Liver (tissue), 9 donors: ENCODE measurements around the gene ERC2. TPM values are rescaled to one million over a fixed set of nuclear protein-coding genes. Genes with fewer than 3 reads are reported as not detected.

Experiments used
- DNase-seq: peaks from one replicate; pipeline ENCODE4 v3.0.0-alpha.2; 2017; ENCODE audit warnings: low spot score
- H3K27ac ChIP-seq, 2 donors: one replicate each; pipeline ENCODE4 v1.7.0; 2013; ENCODE audit warnings: inconsistent platforms in 2 of 2, low read length in 2 of 2, control low read depth in 1 of 2, low read depth in 1 of 2, mild to moderate bottlenecking in 1 of 2
- H3K27me3 ChIP-seq, 4 donors: one replicate each; pipeline versions ENCODE4 v1.6.1 to v1.7.0; 2013; ENCODE audit warnings: low read length in 3 of 4, inconsistent platforms in 1 of 4, mild to moderate bottlenecking in 1 of 4, moderate library complexity in 1 of 4; ENCODE audit not compliant: control insufficient read depth in 4 of 4, insufficient read depth in 4 of 4
- H3K36me3 ChIP-seq, 4 donors: one replicate each; pipeline versions ENCODE4 v1.6.1 to v1.7.0; 2013; ENCODE audit warnings: low read length in 3 of 4, mild to moderate bottlenecking in 3 of 4, low read depth in 1 of 4, moderate library complexity in 1 of 4; ENCODE audit not compliant: control insufficient read depth in 4 of 4, insufficient read depth in 3 of 4
- H3K4me1 ChIP-seq, 4 donors: one replicate each; pipeline versions ENCODE4 v1.6.1 to v1.7.0; 2013; ENCODE audit warnings: low read length in 3 of 4, mild to moderate bottlenecking in 3 of 4, moderate library complexity in 1 of 4; ENCODE audit not compliant: control insufficient read depth in 4 of 4, insufficient read depth in 4 of 4
- H3K4me3 ChIP-seq, 3 donors: one replicate each; pipeline versions ENCODE4 v1.6.1 to v1.7.0; 2013; ENCODE audit warnings: low read length in 3 of 3, control low read depth in 1 of 3, low read depth in 1 of 3, mild to moderate bottlenecking in 1 of 3
- H3K9ac ChIP-seq, 2 donors: one replicate each; pipeline ENCODE4 v1.7.0; 2013; ENCODE audit warnings: low read length in 2 of 2, mild to moderate bottlenecking in 2 of 2, moderate library complexity in 2 of 2, control low read depth in 1 of 2, low read depth in 1 of 2
- H3K9me3 ChIP-seq, 4 donors: one replicate each; pipeline versions ENCODE4 v1.6.1 to v1.7.0; 2013; ENCODE audit warnings: low read length in 3 of 4; ENCODE audit not compliant: control insufficient read depth in 4 of 4
- ATF3 ChIP-seq: IDR thresholded peaks from 2 replicates; pipeline ENCODE4 v1.6.1; 2016; ENCODE audit warnings: antibody characterized with exemption
- CTCF ChIP-seq: fragments of 150-350 bp; IDR thresholded peaks from 2 replicates; pipeline ENCODE4 v1.5.1; 2017; ENCODE audit warnings: improper control_type of control experiment, low read depth, low read length; ENCODE audit not compliant: missing input control
- EGR1 ChIP-seq, 2 donors: IDR thresholded peaks; 2 replicates each; pipeline ENCODE4 v1.6.1; 2016 to 2018; ENCODE audit warnings: antibody characterized with exemption in 2 of 2, low read depth in 2 of 2
- FOXA1 ChIP-seq: IDR thresholded peaks from 2 replicates; pipeline ENCODE4 v1.6.1; 2016; ENCODE audit warnings: antibody characterized with exemption
- FOXA2 ChIP-seq: IDR thresholded peaks from 2 replicates; pipeline ENCODE4 v1.6.1; 2016; ENCODE audit warnings: antibody characterized with exemption
- GABPA ChIP-seq, 2 donors: IDR thresholded peaks in 1 of 2; conservative IDR thresholded peaks in 1 of 2; 2 replicates each; pipeline ENCODE4 v1.6.1; 2016; ENCODE audit warnings: antibody characterized with exemption in 2 of 2, mild to moderate bottlenecking in 1 of 2, moderate library complexity in 1 of 2
- HNF4A ChIP-seq, 2 donors: conservative IDR thresholded peaks; 2 replicates each; pipeline ENCODE4 v1.6.1; 2016; ENCODE audit warnings: antibody characterized with exemption in 2 of 2, mild to moderate bottlenecking in 2 of 2
- HNF4G ChIP-seq: IDR thresholded peaks from 2 replicates; pipeline ENCODE4 v1.6.1; 2016; ENCODE audit warnings: antibody characterized with exemption
- JUND ChIP-seq, 2 donors: IDR thresholded peaks; 2 replicates each; pipeline ENCODE4 v1.6.1; 2016; ENCODE audit warnings: antibody characterized with exemption in 2 of 2
- MAX ChIP-seq: IDR thresholded peaks from 2 replicates; pipeline ENCODE4 v1.6.1; 2016; ENCODE audit warnings: antibody characterized with exemption
- NR2F2 ChIP-seq: IDR thresholded peaks from 2 replicates; pipeline ENCODE4 v1.6.1; 2016; ENCODE audit warnings: antibody characterized with exemption
- RAD21 ChIP-seq, 2 donors: IDR thresholded peaks; 2 replicates each; pipeline ENCODE4 v1.6.1; 2016; ENCODE audit warnings: antibody characterized with exemption in 2 of 2, mild to moderate bottlenecking in 2 of 2
- REST ChIP-seq: IDR thresholded peaks from 2 replicates; pipeline ENCODE4 v1.6.1; 2016; ENCODE audit warnings: antibody characterized with exemption, mild to moderate bottlenecking
- RXRA ChIP-seq, 2 donors: IDR thresholded peaks; 2 replicates each; pipeline ENCODE4 v1.6.1; 2017 to 2018; ENCODE audit warnings: antibody characterized with exemption in 2 of 2, mild to moderate bottlenecking in 1 of 2
- SP1 ChIP-seq: IDR thresholded peaks from 2 replicates; pipeline ENCODE4 v1.6.1; 2018; ENCODE audit warnings: antibody characterized with exemption, mild to moderate bottlenecking
- TAF1 ChIP-seq: conservative IDR thresholded peaks from 2 replicates; pipeline ENCODE4 v1.6.1; 2016; ENCODE audit warnings: antibody characterized with exemption, mild to moderate bottlenecking
- YY1 ChIP-seq: IDR thresholded peaks from 2 replicates; pipeline ENCODE4 v1.6.1; 2016; ENCODE audit warnings: antibody characterized with exemption, mild to moderate bottlenecking
- ZBTB33 ChIP-seq: IDR thresholded peaks from 2 replicates; pipeline ENCODE4 v1.6.1; 2016; ENCODE audit warnings: antibody characterized with exemption
- WGBS: extraction: QIAGEN DNeasy Blood & Tissue Kit; methylation state at CpG from one replicate; pipeline ENCODE4 v1.1.7; 2013; 5-methylcytosine and 5-hydroxymethylcytosine counted together
- polyA plus RNA-seq, 2 donors: library from polyadenylated mRNA; stranded (reverse) in 1 of 2; unstranded in 1 of 2; fragments of 200-250 nt in 1 of 2; fragments of >200 nt in 1 of 2; fragmentation: Nextera tagmentation in 1 of 2; extraction: Ambion mirVana in 1 of 2; gene quantifications; one replicate each; pipeline versions ENCODE4 v1.2.1 to v1.2.3, GENCODE V29; 2013 to 2015
- total RNA-seq, 2 donors: library from RNA; depleted of rRNA; stranded (reverse); fragments of >200 nt; gene quantifications; one replicate each; pipeline ENCODE4 v1.2.3, GENCODE V29; 2014
- donor health status: healthy.
- donor health status: healthy.
- donor health status: healthy.
- donor health status: healthy.
- donor health status: healthy.

ERC2 gene
- total and polyA plus RNA-seq, 4 donors = 0.14 to 0.25 TPM; not detected in 2

GRCh38 chr3:55630921-55631299 is 837.4 kb downstream of the ERC2 start (continued):
- no peak for TF ChIP-seq ZBTB33
- no peak for TF ChIP-seq NR2F2
- TF ChIP-seq RXRA (IDR thresholded peaks at IDR 0.05) = no peak
- TF ChIP-seq HNF4G = no peak
- TF ChIP-seq HNF4A (conservative IDR thresholded peaks at IDR 0.05) = no peak
- TF ChIP-seq JUND (IDR thresholded peaks at IDR 0.05) = no peak

- peaks cover 0 to 7% (median 2%) of the 10 kb centered on the region in 4 donors for H3K4me1 ChIP-seq
- WGBS = 86% methylated on average over 14 of the region's 14 CpGs
- no peak overlapping the region for H3K9ac ChIP-seq
- no peaks in the 10 kb centered on the region for H3K27me3 ChIP-seq
- no peaks in the 10 kb centered on the region for H3K9me3 ChIP-seq
- no peak overlapping the region for H3K4me3 ChIP-seq
- H3K27ac ChIP-seq = no peak overlapping the region
- no peaks in the 10 kb centered on the region for H3K36me3 ChIP-seq
- TF ChIP-seq CTCF = no peak
- TF ChIP-seq HNF4G = no peak
- TF ChIP-seq ATF3 = no peak
- TF ChIP-seq SP1 = no peak
- no peak for TF ChIP-seq FOXA1
- TF ChIP-seq RAD21 (IDR thresholded peaks at IDR 0.05) = no peak
- no peak for TF ChIP-seq FOXA2
- no peak for TF ChIP-seq ZBTB33
- TF ChIP-seq REST = no peak
- TF ChIP-seq TAF1 = no peak
- TF ChIP-seq HNF4A (conservative IDR thresholded peaks at IDR 0.05) = no peak
- TF ChIP-seq GABPA (IDR thresholded peaks at IDR 0.05 in 1 of 2, conservative IDR thresholded peaks at IDR 0.05 in 1 of 2) = no peak
- TF ChIP-seq YY1 = no peak
- no peak for TF ChIP-seq MAX
- no peak for TF ChIP-seq NR2F2
- TF ChIP-seq JUND (IDR thresholded peaks at IDR 0.05) = no peak
- TF ChIP-seq EGR1 (IDR thresholded peaks at IDR 0.05; ENCODE audit: low read depth in 2 of 2) = no peak
- no peak for TF ChIP-seq RXRA (IDR thresholded peaks at IDR 0.05)
- no peak for DNase-seq
These were observed 837.9 kb downstream of the ERC2 start for GRCh38 chr3:55630280-55630920.
